ENCODE measurements around the gene TNFRSF17. TPM values are rescaled to one million over a fixed set of nuclear protein-coding genes. Genes with fewer than 3 reads are reported as not detected.
"Not testable (repeated sequence)": the region's sequence is repeated elsewhere in the genome, so short reads cannot be mapped to it uniquely, and the experiment has no call there.

Gene TNFRSF17
- total RNA-seq = not detected

- no peaks in the 10 kb centered on the region for H3K4me1 ChIP-seq (ENCODE audit: control insufficient read depth in 1 of 2, low read depth in 2 of 2)
- no peak for TF ChIP-seq CTCF (IDR thresholded peaks at IDR 0.05)
- H3K27me3 ChIP-seq (replicated peaks; ENCODE audit: insufficient read depth) = no peaks in the 10 kb centered on the region
- no peak for ATAC-seq (ENCODE audit: insufficient number of reproducible peaks, low FRiP score, low read depth)
- H3K4me3 ChIP-seq = no peak within 1 kb of the TSS
- no peaks in the 10 kb centered on the region for H3K9me3 ChIP-seq
- no peak for DNase-seq (ENCODE audit: low spot score)
- no peaks in the 10 kb centered on the region for H3K36me3 ChIP-seq
- no peak within 1 kb of the TSS for H3K27ac ChIP-seq
Observed at GRCh38 chr16:11964761-11965551, at the start of gene TNFRSF17. Gene TNFRSF17, plus strand, starts transcription at chr16:11965210. Its CDS starts 115 bp downstream, at chr16:11965325.

- Histone ChIP-seq H3K27ac (peak within 1 kb of the TSS; percentile 69 to 93), H3K4me3 (peak within 1 kb of the TSS; percentile 91), H3K36me3 (no peaks in the 10 kb centered on the region), H3K4me1 (ENCODE audit: control insufficient read depth in 1 of 2, low read depth in 2 of 2) (peaks cover 26 to 39% of the 10 kb centered on the region in 2 donors), H3K27me3 (replicated peaks; ENCODE audit: insufficient read depth) (no peaks in the 10 kb centered on the region), H3K9me3 (no peaks in the 10 kb centered on the region)
- peak; percentile 61 for TF ChIP-seq CTCF (IDR thresholded peaks at IDR 0.05)
- DNase-seq (ENCODE audit: low spot score) = peak; percentile 99
- ATAC-seq (ENCODE audit: insufficient number of reproducible peaks, low FRiP score, low read depth) = peak; percentile 91
Observed at GRCh38 chr16:11915644-11916523, 49.1 kb upstream of the TNFRSF17 start, which contains the start of gene GSPT1. Gene GSPT1, minus strand, starts transcription at chr16:11915956. Its CDS starts 236 bp downstream, at chr16:11915720.

- ATAC-seq (ENCODE audit: insufficient number of reproducible peaks, low FRiP score, low read depth) (peak; percentile 59), DNase-seq (ENCODE audit: low spot score) (no peak)
- Histone ChIP-seq H3K4me1 (ENCODE audit: control insufficient read depth in 1 of 2, low read depth in 2 of 2) (peaks cover 20 to 32% of the 10 kb centered on the region in 2 donors), H3K9me3 (no peaks in the 10 kb centered on the region), H3K36me3 (no peaks in the 10 kb centered on the region), H3K27ac (peak overlapping the region; percentile 69 to 93), H3K4me3 (peak overlapping the region; percentile 91), H3K27me3 (replicated peaks; ENCODE audit: insufficient read depth) (no peaks in the 10 kb centered on the region)
- no peak for TF ChIP-seq CTCF (IDR thresholded peaks at IDR 0.05)
Observed at GRCh38 chr16:11916524-11917285, 48.3 kb upstream of the TNFRSF17 start.

- not testable (repeated sequence) for H3K27me3 ChIP-seq (replicated peaks; ENCODE audit: insufficient read depth); DNase-seq (ENCODE audit: low spot score); H3K27ac ChIP-seq; ATAC-seq (ENCODE audit: insufficient number of reproducible peaks, low FRiP score, low read depth); H3K4me1 ChIP-seq (ENCODE audit: control insufficient read depth in 1 of 2, low read depth in 2 of 2); H3K36me3 ChIP-seq; H3K4me3 ChIP-seq; H3K9me3 ChIP-seq
Observed at GRCh38 chr16:11924046-11924445, 41.0 kb upstream of the TNFRSF17 start.

- DNase-seq (ENCODE audit: low spot score); H3K4me1 ChIP-seq (ENCODE audit: control insufficient read depth in 1 of 2, low read depth in 2 of 2); H3K4me3 ChIP-seq; H3K9me3 ChIP-seq; H3K27me3 ChIP-seq (replicated peaks; ENCODE audit: insufficient read depth); H3K27ac ChIP-seq; H3K36me3 ChIP-seq; ATAC-seq (ENCODE audit: insufficient number of reproducible peaks, low FRiP score, low read depth): not testable (repeated sequence)
Observed at GRCh38 chr16:11927350-11927749, 37.7 kb upstream of the TNFRSF17 start.

- H3K27me3 ChIP-seq (replicated peaks; ENCODE audit: insufficient read depth); H3K27ac ChIP-seq; H3K4me3 ChIP-seq; ATAC-seq (ENCODE audit: insufficient number of reproducible peaks, low FRiP score, low read depth); H3K36me3 ChIP-seq; H3K4me1 ChIP-seq (ENCODE audit: control insufficient read depth in 1 of 2, low read depth in 2 of 2); DNase-seq (ENCODE audit: low spot score); H3K9me3 ChIP-seq: not testable (repeated sequence)
Observed at GRCh38 chr16:11941945-11942344, 23.1 kb upstream of the TNFRSF17 start, which contains the start of gene NPIPB2. Gene NPIPB2, minus strand, starts transcription at chr16:11942045. Its CDS starts 0 bp downstream, at chr16:11942045.
